ENCODE measurements around the gene TSPAN14.

Gene TSPAN14

GRCh38 chr10:80506836-80507487 is 52.9 kb downstream of the TSPAN14 start:
- Histone ChIP-seq H3K27me3 (ENCODE audit: low read length) (no peaks in the 10 kb centered on the region), H3K79me2 (ENCODE audit: insufficient read depth, low read length) (no peaks in the 10 kb centered on the region), H3K9me2 (replicated peaks; ENCODE audit: insufficient read depth, low read length) (no peaks in the 10 kb centered on the region), H3K36me3 (ENCODE audit: low read length) (no peaks in the 10 kb centered on the region), H3K4me2 (ENCODE audit: low read depth, low read length, poor library complexity, severe bottlenecking) (no peak overlapping the region), H4K20me1 (ENCODE audit: low read depth, low read length) (no peaks in the 10 kb centered on the region), H3K9me3 (ENCODE audit: insufficient read depth, low read length) (no peaks in the 10 kb centered on the region), H3K4me3 (ENCODE audit: insufficient read depth, low read length, poor library complexity, severe bottlenecking) (no peak overlapping the region), H3K9ac (ENCODE audit: low read length) (no peak overlapping the region), H3K27ac (ENCODE audit: low read depth, low read length) (no peak overlapping the region), H3F3A (ENCODE audit: insufficient read depth) (no peaks in the 10 kb centered on the region), H2AFZ (ENCODE audit: low read depth, low read length, severe bottlenecking) (no peak overlapping the region)
- TF ChIP-seq EZH2phosphoT487 (conservative IDR thresholded peaks at IDR 0.05; ENCODE audit: low read length), result no peak
- no peak for TF ChIP-seq CTCF (IDR thresholded peaks at IDR 0.05; ENCODE audit: insufficient read depth, low read length, poor library complexity, severe bottlenecking)

GRCh38 chr10:80509108-80509402 is 54.9 kb downstream of the TSPAN14 start:
- Histone ChIP-seq H3K9me2 (replicated peaks; ENCODE audit: insufficient read depth, low read length) (no peaks in the 10 kb centered on the region), H4K20me1 (ENCODE audit: low read depth, low read length) (no peaks in the 10 kb centered on the region), H3K27me3 (ENCODE audit: low read length) (no peaks in the 10 kb centered on the region), H3K36me3 (ENCODE audit: low read length) (no peaks in the 10 kb centered on the region), H3K4me3 (ENCODE audit: insufficient read depth, low read length, poor library complexity, severe bottlenecking) (no peak overlapping the region), H2AFZ (ENCODE audit: low read depth, low read length, severe bottlenecking) (no peak overlapping the region), H3K9me3 (ENCODE audit: insufficient read depth, low read length) (no peaks in the 10 kb centered on the region), H3F3A (ENCODE audit: insufficient read depth) (no peaks in the 10 kb centered on the region), H3K79me2 (ENCODE audit: insufficient read depth, low read length) (no peaks in the 10 kb centered on the region), H3K4me2 (ENCODE audit: low read depth, low read length, poor library complexity, severe bottlenecking) (no peak overlapping the region), H3K27ac (ENCODE audit: low read depth, low read length) (no peak overlapping the region), H3K9ac (ENCODE audit: low read length) (no peak overlapping the region)
- TF ChIP-seq CTCF (IDR thresholded peaks at IDR 0.05; ENCODE audit: insufficient read depth, low read length, poor library complexity, severe bottlenecking), result no peak
- TF ChIP-seq EZH2phosphoT487 (conservative IDR thresholded peaks at IDR 0.05; ENCODE audit: low read length), result no peak

GRCh38 chr10:80509403-80510161 is 55.5 kb downstream of the TSPAN14 start:
- no peaks in the 10 kb centered on the region for H3K27me3 ChIP-seq (ENCODE audit: low read length)
- no peak overlapping the region for H3K4me3 ChIP-seq (ENCODE audit: insufficient read depth, low read length, poor library complexity, severe bottlenecking)
- no peaks in the 10 kb centered on the region for H3K9me2 ChIP-seq (replicated peaks; ENCODE audit: insufficient read depth, low read length)
- no peaks in the 10 kb centered on the region for H4K20me1 ChIP-seq (ENCODE audit: low read depth, low read length)
- H3K4me2 ChIP-seq (ENCODE audit: low read depth, low read length, poor library complexity, severe bottlenecking), result no peak overlapping the region
- no peaks in the 10 kb centered on the region for H3K79me2 ChIP-seq (ENCODE audit: insufficient read depth, low read length)
- no peaks in the 10 kb centered on the region for H3K36me3 ChIP-seq (ENCODE audit: low read length)
- no peaks in the 10 kb centered on the region for H3F3A ChIP-seq (ENCODE audit: insufficient read depth)
- no peaks in the 10 kb centered on the region for H3K9me3 ChIP-seq (ENCODE audit: insufficient read depth, low read length)
- H3K9ac ChIP-seq (ENCODE audit: low read length), result no peak overlapping the region
- TF ChIP-seq EZH2phosphoT487 (conservative IDR thresholded peaks at IDR 0.05; ENCODE audit: low read length) (no peak), CTCF (IDR thresholded peaks at IDR 0.05; ENCODE audit: insufficient read depth, low read length, poor library complexity, severe bottlenecking) (no peak)
- H2AFZ ChIP-seq (ENCODE audit: low read depth, low read length, severe bottlenecking), result no peak overlapping the region
- no peak overlapping the region for H3K27ac ChIP-seq (ENCODE audit: low read depth, low read length)
